ENCODE data around the gene PDE1C. TPM values are rescaled to one million over a fixed set of nuclear protein-coding genes. Genes with fewer than 3 reads are reported as not detected.

Gene PDE1C
- total RNA-seq, 1 donor from 2014 or later: 0.26 TPM

- no peak overlapping the region for H3K4me3 Mint-ChIP-seq
- no peaks in the 10 kb centered on the region for H3K27me3 Mint-ChIP-seq (ENCODE audit: low read depth)
- no peak for DNase-seq (ENCODE audit: low read depth, low spot score)
- H3K9me3 Mint-ChIP-seq: peaks cover 2% of the 10 kb centered on the region
- H3K27ac Mint-ChIP-seq (ENCODE audit: unreplicated experiment): no peak overlapping the region
- TF ChIP-seq CTCF (conservative IDR thresholded peaks at IDR 0.05): no peak
- H3K36me3 Mint-ChIP-seq (ENCODE audit: low read depth): no peaks in the 10 kb centered on the region
- no peaks in the 10 kb centered on the region for H3K4me1 Mint-ChIP-seq
Measured at GRCh38 chr7:31858055-31858454, 212.2 kb downstream of the PDE1C start.

GRCh38 chr7:31857172-31857571, 213.0 kb downstream of the PDE1C start:
- Mint-ChIP-seq H3K4me3 (no peak overlapping the region), H3K9me3 (peaks cover 2% of the 10 kb centered on the region), H3K36me3 (ENCODE audit: low read depth) (no peaks in the 10 kb centered on the region), H3K27me3 (ENCODE audit: low read depth) (no peaks in the 10 kb centered on the region), H3K27ac (ENCODE audit: unreplicated experiment) (no peak overlapping the region), H3K4me1 (no peaks in the 10 kb centered on the region)
- no peak for TF ChIP-seq CTCF (conservative IDR thresholded peaks at IDR 0.05)
- no peak for DNase-seq (ENCODE audit: low read depth, low spot score)

DNA sequence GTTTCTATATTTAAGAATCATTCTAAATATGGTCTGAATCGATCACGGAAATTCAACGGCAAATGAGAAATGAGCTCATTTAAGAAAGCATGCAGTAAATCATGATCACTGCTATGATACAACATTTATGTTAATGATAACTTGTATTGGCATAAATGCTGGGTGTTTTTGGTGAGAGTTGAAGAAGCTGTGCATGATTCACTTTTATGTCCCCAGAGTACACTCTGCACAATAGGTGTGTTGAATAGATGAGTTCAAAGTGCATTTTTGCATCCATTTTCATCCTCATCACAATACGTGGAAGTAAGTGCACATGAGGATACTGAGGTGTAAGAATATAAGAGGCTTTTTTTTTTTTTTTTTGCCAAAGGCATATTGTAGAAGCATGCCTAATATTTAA, 213.9 kb downstream of the PDE1C start:
- Mint-ChIP-seq H3K27ac (ENCODE audit: unreplicated experiment) (no peak overlapping the region), H3K9me3 (peaks cover 2% of the 10 kb centered on the region), H3K36me3 (ENCODE audit: low read depth) (no peaks in the 10 kb centered on the region), H3K27me3 (ENCODE audit: low read depth) (no peaks in the 10 kb centered on the region), H3K4me3 (no peak overlapping the region), H3K4me1 (no peaks in the 10 kb centered on the region)
- DNase-seq (ENCODE audit: low read depth, low spot score): no peak
- TF ChIP-seq CTCF (conservative IDR thresholded peaks at IDR 0.05): no peak

GRCh38 chr7:31855530-31855929, 214.7 kb downstream of the PDE1C start:
- DNase-seq (ENCODE audit: low read depth, low spot score): no peak
- H3K27ac Mint-ChIP-seq (ENCODE audit: unreplicated experiment): no peak overlapping the region
- H3K36me3 Mint-ChIP-seq (ENCODE audit: low read depth): no peaks in the 10 kb centered on the region
- no peaks in the 10 kb centered on the region for H3K27me3 Mint-ChIP-seq (ENCODE audit: low read depth)
- H3K4me3 Mint-ChIP-seq: no peak overlapping the region
- TF ChIP-seq CTCF (conservative IDR thresholded peaks at IDR 0.05): no peak
- H3K9me3 Mint-ChIP-seq: no peaks in the 10 kb centered on the region
- no peaks in the 10 kb centered on the region for H3K4me1 Mint-ChIP-seq

DNA sequence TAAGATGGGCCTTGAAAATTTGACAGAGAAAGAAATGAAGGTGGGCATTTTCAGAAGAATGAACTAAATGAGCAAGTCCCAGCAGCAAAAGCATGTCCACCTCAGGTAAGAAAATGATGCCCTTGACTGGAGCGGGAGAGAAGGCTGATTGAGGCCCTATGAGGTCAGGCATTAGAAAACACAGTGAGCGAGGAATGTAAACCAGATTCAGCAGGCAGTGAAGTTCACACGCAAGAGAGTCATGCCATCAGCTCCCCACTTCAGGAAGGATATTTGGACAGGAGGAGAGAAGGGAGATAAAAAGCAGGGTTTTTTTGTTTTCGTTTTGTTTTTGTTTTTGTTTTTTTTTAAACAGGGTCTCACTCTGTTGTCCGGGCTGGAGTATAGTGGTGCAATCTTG, 216.8 kb downstream of the PDE1C start:
- Mint-ChIP-seq H3K4me1 (no peaks in the 10 kb centered on the region), H3K36me3 (ENCODE audit: low read depth) (no peaks in the 10 kb centered on the region), H3K9me3 (no peaks in the 10 kb centered on the region), H3K27ac (ENCODE audit: unreplicated experiment) (no peak overlapping the region), H3K27me3 (ENCODE audit: low read depth) (no peaks in the 10 kb centered on the region), H3K4me3 (no peak overlapping the region)
- TF ChIP-seq CTCF (conservative IDR thresholded peaks at IDR 0.05): no peak
- no peak for DNase-seq (ENCODE audit: low read depth, low spot score)

GRCh38 chr7:31852462-31852861, 217.7 kb downstream of the PDE1C start:
- H3K27ac Mint-ChIP-seq (ENCODE audit: unreplicated experiment): no peak overlapping the region
- H3K9me3 Mint-ChIP-seq: no peaks in the 10 kb centered on the region
- H3K36me3 Mint-ChIP-seq (ENCODE audit: low read depth): no peaks in the 10 kb centered on the region
- no peaks in the 10 kb centered on the region for H3K27me3 Mint-ChIP-seq (ENCODE audit: low read depth)
- TF ChIP-seq CTCF (conservative IDR thresholded peaks at IDR 0.05): no peak
- no peak overlapping the region for H3K4me3 Mint-ChIP-seq
- H3K4me1 Mint-ChIP-seq: no peaks in the 10 kb centered on the region
- DNase-seq (ENCODE audit: low read depth, low spot score): no peak
